Heart left ventricle (tissue), 13 donors: Measurements from ENCODE around the gene CAPN9.

Experiments used
- CTCF ChIP-seq, 12 donors: fragments of 200-600 bp; sonication (generic) in 4 of 12; IDR thresholded peaks; one replicate each; pipeline versions ENCODE4 v1.5.0 to v1.8.0; 2018 to 2022; ENCODE audit warnings: antibody characterized with exemption in 12 of 12, mild to moderate bottlenecking in 5 of 12
- POLR2A ChIP-seq, 2 donors: fragments of 450-650 bp; IDR thresholded peaks; one replicate each; pipeline ENCODE4 v1.6.1; 2017; ENCODE audit warnings: antibody characterized with exemption in 2 of 2, mild to moderate bottlenecking in 2 of 2, moderate library complexity in 2 of 2
- donor health status: ischemic (EF 13 %, LVEDD 7.1; RV severe dilation, severe dysfunction).
- donor health status: DM: no; HTN: yes; CAD: no.
- donor health status: DM: no; HTN: no; CAD: no.
- donor health status: ischemic (EF 25% LVEDD 6.9; RV normal size, moderate dysfunction).
- donor health status: ischemic (EF 25% LVEDD 5.7; RV mildly dilated, moderate dysfunction).
- donor health status: ischemic (EF 35%, LVEDD 5.7; RV mildly dilated, moderate dysfunction).
- donor health status: nonischemic (EF 11% LVEDD 7.7; RV severe dilation, severe dysfunction).
- donor health status: DM: yes; HTN: yes; CAD: no.
- donor health status: PGD.
- donor health status: ischemic (EF 29% LVEDD 5.4; RV normal size, mild dysfunction).
- donor health status: nonischemic (EF 23%, LVEDD 6.1; RV moderate dilation, normal function).

GRCh38 chr1:230700132-230700531 is 47.1 kb upstream of the CAPN9 start:
- no peak for TF ChIP-seq POLR2A (IDR thresholded peaks at IDR 0.05)
- TF ChIP-seq CTCF (IDR thresholded peaks at IDR 0.05): no peak
